ENCODE measurements around the gene DUSP8.

DUSP8 gene

GRCh38 chr11:1532606-1533341 lies 39.3 kb downstream of the DUSP8 start:
- TF ChIP-seq CTCF (IDR thresholded peaks at IDR 0.05; ENCODE audit: borderline replicate concordance, control extremely low read depth, extremely low read depth, insufficient read depth, missing control alignments): no peak
- in situ Hi-C loops (cut with MboI; ENCODE audit: low sequenced_read_pairs, unreplicated experiment): no loop called here
- DNase-seq (ENCODE audit: low spot score): no peak

GRCh38 chr11:1532014-1532586 lies 40.0 kb downstream of the DUSP8 start:
- no peak for TF ChIP-seq CTCF (IDR thresholded peaks at IDR 0.05; ENCODE audit: borderline replicate concordance, control extremely low read depth, extremely low read depth, insufficient read depth, missing control alignments)
- in situ Hi-C loops (cut with MboI; ENCODE audit: low sequenced_read_pairs, unreplicated experiment): no loop called here
- DNase-seq (ENCODE audit: low spot score): no peak

- in situ Hi-C loops (cut with MboI; ENCODE audit: low sequenced_read_pairs, unreplicated experiment): no loop called here
- DNase-seq (ENCODE audit: low spot score): no peak
- TF ChIP-seq CTCF (IDR thresholded peaks at IDR 0.05; ENCODE audit: borderline replicate concordance, control extremely low read depth, extremely low read depth, insufficient read depth, missing control alignments): no peak
These were observed 40.5 kb downstream of the DUSP8 start for GRCh38 chr11:1531449-1532013.

GRCh38 chr11:1530686-1531448 lies 41.2 kb downstream of the DUSP8 start:
- no peak for DNase-seq (ENCODE audit: low spot score)
- in situ Hi-C loops (cut with MboI; ENCODE audit: low sequenced_read_pairs, unreplicated experiment): no loop called here
- TF ChIP-seq CTCF (IDR thresholded peaks at IDR 0.05; ENCODE audit: borderline replicate concordance, control extremely low read depth, extremely low read depth, insufficient read depth, missing control alignments): no peak

GRCh38 chr11:1529774-1530173 lies 42.3 kb downstream of the DUSP8 start:
- no peak for TF ChIP-seq CTCF (IDR thresholded peaks at IDR 0.05; ENCODE audit: borderline replicate concordance, control extremely low read depth, extremely low read depth, insufficient read depth, missing control alignments)
- DNase-seq (ENCODE audit: low spot score): no peak
- in situ Hi-C loops (cut with MboI; ENCODE audit: low sequenced_read_pairs, unreplicated experiment): no loop called here

GRCh38 chr11:1529286-1529685 lies 42.8 kb downstream of the DUSP8 start:
- TF ChIP-seq CTCF (IDR thresholded peaks at IDR 0.05; ENCODE audit: borderline replicate concordance, control extremely low read depth, extremely low read depth, insufficient read depth, missing control alignments): no peak
- no peak for DNase-seq (ENCODE audit: low spot score)
- in situ Hi-C loops (cut with MboI; ENCODE audit: low sequenced_read_pairs, unreplicated experiment): no loop called here

Data from GM13976 (cell line).